Osteocyte (in vitro differentiated cells): Measurements from ENCODE around the gene MRRF. TPM values are rescaled to one million over a fixed set of nuclear protein-coding genes. Genes with fewer than 3 reads are reported as not detected.

Experiments used
- DNase-seq: peaks from one replicate; pipeline ENCODE4 v3.0.0; 2021; ENCODE audit warnings: mixed read lengths; ENCODE audit not compliant: unreplicated experiment; ENCODE audit errors: extremely low spot score
- H3K27ac Mint-ChIP-seq: one replicate; pipeline ENCODE4 v1.8.0; 2021; ENCODE audit warnings: mild to moderate bottlenecking, mixed read lengths; ENCODE audit not compliant: unreplicated experiment
- H3K27me3 Mint-ChIP-seq: one replicate; pipeline ENCODE4 v1.8.0; 2021; ENCODE audit warnings: mixed read lengths; ENCODE audit not compliant: unreplicated experiment
- H3K36me3 Mint-ChIP-seq: one replicate; pipeline ENCODE4 v1.8.0; 2021; ENCODE audit warnings: mixed read lengths; ENCODE audit not compliant: unreplicated experiment
- H3K4me1 Mint-ChIP-seq: one replicate; pipeline ENCODE4 v1.8.0; 2021; ENCODE audit warnings: mixed read lengths; ENCODE audit not compliant: unreplicated experiment
- H3K4me3 Mint-ChIP-seq: one replicate; pipeline ENCODE4 v1.8.0; 2021; ENCODE audit warnings: mild to moderate bottlenecking, moderate library complexity, mixed read lengths; ENCODE audit not compliant: unreplicated experiment
- H3K9me3 Mint-ChIP-seq: one replicate; pipeline ENCODE4 v1.8.0; 2021; ENCODE audit warnings: mixed read lengths; ENCODE audit not compliant: unreplicated experiment
- total RNA-seq: library from RNA; stranded (reverse); gene quantifications from 2 replicates; pipeline ENCODE4 v1.2.1, GENCODE V29; 2021
- TF ChIP-seq, protein P1 (sequence below): fragments of 200-600 bp; sonication (generic); IDR thresholded peaks from 2 replicates; pipeline ENCODE4 v1.5.0; 2021; ENCODE audit warnings: antibody characterized with exemption, mild to moderate bottlenecking, moderate library complexity

Gene MRRF
- total RNA-seq, 1 donor from 2014 or later, result 26.0 TPM

- Mint-ChIP-seq H3K27ac (no peak overlapping the region), H3K27me3 (peaks cover 64% of the 10 kb centered on the region), H3K9me3 (no peaks in the 10 kb centered on the region), H3K36me3 (no peaks in the 10 kb centered on the region), H3K4me3 (no peak overlapping the region), H3K4me1 (peaks cover 13% of the 10 kb centered on the region)
- TF ChIP-seq, protein P1, sequence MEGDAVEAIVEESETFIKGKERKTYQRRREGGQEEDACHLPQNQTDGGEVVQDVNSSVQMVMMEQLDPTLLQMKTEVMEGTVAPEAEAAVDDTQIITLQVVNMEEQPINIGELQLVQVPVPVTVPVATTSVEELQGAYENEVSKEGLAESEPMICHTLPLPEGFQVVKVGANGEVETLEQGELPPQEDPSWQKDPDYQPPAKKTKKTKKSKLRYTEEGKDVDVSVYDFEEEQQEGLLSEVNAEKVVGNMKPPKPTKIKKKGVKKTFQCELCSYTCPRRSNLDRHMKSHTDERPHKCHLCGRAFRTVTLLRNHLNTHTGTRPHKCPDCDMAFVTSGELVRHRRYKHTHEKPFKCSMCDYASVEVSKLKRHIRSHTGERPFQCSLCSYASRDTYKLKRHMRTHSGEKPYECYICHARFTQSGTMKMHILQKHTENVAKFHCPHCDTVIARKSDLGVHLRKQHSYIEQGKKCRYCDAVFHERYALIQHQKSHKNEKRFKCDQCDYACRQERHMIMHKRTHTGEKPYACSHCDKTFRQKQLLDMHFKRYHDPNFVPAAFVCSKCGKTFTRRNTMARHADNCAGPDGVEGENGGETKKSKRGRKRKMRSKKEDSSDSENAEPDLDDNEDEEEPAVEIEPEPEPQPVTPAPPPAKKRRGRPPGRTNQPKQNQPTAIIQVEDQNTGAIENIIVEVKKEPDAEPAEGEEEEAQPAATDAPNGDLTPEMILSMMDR, result no peak
- no peak for DNase-seq
These were observed 38.4 kb upstream of the MRRF start for GRCh38 chr9:122226142-122226757.

- H3K27ac Mint-ChIP-seq, result no peak overlapping the region
- TF ChIP-seq, protein P1, result no peak
- peak overlapping the region; percentile 23 for H3K4me3 Mint-ChIP-seq
These were observed 37.7 kb upstream of the MRRF start for GRCh38 chr9:122226758-122227574.

DNA sequence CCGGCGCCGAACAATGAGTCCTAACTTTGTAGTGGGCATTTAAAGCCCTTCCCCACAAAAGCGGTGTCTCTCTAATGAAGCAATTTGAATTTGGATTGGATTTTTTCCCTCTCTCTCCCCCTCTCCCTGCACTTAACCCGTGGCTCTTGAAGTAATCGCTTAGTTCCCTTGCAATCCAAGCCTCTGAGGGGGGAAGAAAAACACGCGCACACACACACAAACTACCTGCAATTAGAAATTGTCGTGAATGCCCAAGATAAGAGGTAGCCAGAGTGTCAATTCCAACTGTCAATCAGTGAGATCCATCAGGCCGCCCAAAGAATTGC lies 37.1 kb upstream of the MRRF start:
- Mint-ChIP-seq H3K9me3 (no peaks in the 10 kb centered on the region), H3K27ac (no peak overlapping the region), H3K4me3 (peak overlapping the region; percentile 39), H3K4me1 (peaks cover 13% of the 10 kb centered on the region), H3K36me3 (no peaks in the 10 kb centered on the region), H3K27me3 (peaks cover 58% of the 10 kb centered on the region)
- DNase-seq, result no peak
- TF ChIP-seq, protein P1, result no peak

More at GRCh38 chr9:122226758-122227574, 37.7 kb upstream of the MRRF start:
- peak; percentile 78 for DNase-seq
- no peaks in the 10 kb centered on the region for H3K9me3 Mint-ChIP-seq
- H3K27me3 Mint-ChIP-seq, result peaks cover 63% of the 10 kb centered on the region
- no peaks in the 10 kb centered on the region for H3K36me3 Mint-ChIP-seq
- peaks cover 13% of the 10 kb centered on the region for H3K4me1 Mint-ChIP-seq

DNA sequence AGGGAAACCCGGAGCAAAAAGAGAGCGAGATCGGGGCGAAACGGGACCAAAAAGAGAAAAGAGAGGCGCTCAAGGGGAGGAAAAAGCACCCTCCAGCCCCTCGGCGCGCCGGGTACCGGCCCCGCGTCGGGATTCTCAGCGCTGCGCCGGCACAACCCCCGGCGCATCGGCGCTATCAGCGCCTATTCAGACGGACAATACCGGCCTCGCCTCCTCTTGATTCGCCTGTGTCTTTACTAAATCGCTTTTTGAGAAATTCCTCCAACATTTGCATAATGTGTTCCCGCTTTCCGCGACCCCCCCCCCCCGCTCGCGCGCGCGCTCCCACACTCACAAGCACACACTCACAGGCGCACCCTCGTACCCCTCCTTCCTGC lies 36.5 kb upstream of the MRRF start:
- Mint-ChIP-seq H3K36me3 (no peaks in the 10 kb centered on the region), H3K27me3 (peaks cover 57% of the 10 kb centered on the region), H3K27ac (no peak overlapping the region), H3K4me1 (peaks cover 13% of the 10 kb centered on the region), H3K9me3 (no peaks in the 10 kb centered on the region), H3K4me3 (peak overlapping the region; percentile 64)
- TF ChIP-seq, protein P1, result no peak
- peak; percentile 68 for DNase-seq
